ENCODE results near the gene VGLL1.

VGLL1 gene, protein sequence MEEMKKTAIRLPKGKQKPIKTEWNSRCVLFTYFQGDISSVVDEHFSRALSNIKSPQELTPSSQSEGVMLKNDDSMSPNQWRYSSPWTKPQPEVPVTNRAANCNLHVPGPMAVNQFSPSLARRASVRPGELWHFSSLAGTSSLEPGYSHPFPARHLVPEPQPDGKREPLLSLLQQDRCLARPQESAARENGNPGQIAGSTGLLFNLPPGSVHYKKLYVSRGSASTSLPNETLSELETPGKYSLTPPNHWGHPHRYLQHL

GRCh38 chrX:136531951-136532350 is at the start of gene VGLL1:
VGLL1 (plus strand) TSS chrX:136532215; CDS start chrX:136536021, 3,806 bp downstream.
- DNase-seq, result no peak

GRCh38 chrX:136487647-136488046 is 44.4 kb upstream of the VGLL1 start, which contains the start of gene BRS3:
BRS3 (plus strand) TSS chrX:136487947; CDS start chrX:136488115, 168 bp downstream.
- DNase-seq, result no peak

DNA sequence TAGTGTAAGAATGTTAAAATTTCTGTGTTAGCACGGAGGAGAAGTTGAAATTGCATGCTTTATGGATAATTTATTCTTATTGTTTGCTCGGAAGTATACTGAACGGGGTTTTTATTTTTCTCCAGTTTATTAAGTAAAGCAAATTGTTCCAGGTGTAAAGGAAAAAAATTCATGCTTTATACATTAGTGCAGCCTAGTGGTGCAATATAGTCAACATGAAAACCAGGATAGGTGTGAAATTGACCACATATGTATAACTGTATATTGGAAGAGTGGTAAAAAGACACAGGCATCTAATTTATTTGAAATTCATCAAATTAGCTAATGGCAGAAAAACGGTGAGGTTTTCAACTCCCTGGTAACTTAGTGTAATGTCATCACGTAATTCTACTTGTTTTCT is 43.3 kb upstream of the VGLL1 start:
- DNase-seq, result no peak

DNA sequence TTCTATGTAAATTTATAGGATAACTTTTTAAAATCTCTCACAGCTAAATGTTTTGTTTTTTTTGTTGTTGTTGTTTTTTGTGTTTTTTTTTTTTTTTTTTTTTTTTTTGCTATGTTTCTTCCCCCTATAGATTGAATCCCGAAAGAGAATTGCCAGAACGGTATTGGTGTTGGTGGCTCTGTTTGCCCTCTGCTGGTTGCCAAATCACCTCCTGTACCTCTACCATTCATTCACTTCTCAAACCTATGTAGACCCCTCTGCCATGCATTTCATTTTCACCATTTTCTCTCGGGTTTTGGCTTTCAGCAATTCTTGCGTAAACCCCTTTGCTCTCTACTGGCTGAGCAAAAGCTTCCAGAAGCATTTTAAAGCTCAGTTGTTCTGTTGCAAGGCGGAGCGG is 40.2 kb upstream of the VGLL1 start:
- no peak for DNase-seq

DNA sequence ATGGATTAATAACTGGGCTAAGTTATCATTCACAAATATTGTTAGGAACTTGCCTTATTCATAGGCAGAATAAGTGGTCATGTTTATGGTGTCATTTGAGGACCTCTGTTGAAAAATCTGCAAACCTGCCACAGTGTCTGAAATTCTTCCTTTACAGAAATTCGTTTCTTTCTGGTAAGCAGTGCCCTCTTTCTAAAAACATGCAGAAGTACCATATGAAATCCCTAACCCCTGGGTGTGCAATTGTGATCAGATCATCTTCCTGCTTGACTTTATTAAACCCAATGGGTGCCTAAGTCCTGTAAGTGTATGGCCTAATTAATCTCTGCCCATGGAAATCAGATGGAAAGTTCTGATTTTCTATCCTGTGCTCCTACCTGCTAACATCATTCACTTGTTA is 39.0 kb upstream of the VGLL1 start:
- DNase-seq, result peak; percentile 26

DNA sequence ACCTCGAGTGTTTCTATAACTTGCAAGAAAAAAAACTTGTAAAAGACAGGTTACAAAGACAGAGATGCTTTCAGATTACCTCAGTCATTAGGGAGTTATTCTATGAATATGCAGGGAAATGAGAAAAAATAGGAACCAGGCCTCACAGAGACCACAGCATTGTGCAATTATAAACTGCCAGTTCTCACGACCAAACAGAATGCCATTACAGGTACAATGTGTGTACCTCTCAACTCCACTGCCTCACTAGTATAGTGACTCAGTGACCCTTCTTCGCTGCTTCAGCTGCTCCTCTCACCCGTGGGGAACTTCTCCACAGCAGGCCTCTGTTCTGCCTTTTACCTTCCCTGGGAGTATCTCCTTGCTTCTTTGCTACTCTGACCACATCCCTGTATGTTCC is 37.0 kb upstream of the VGLL1 start:
- no peak for DNase-seq

GRCh38 chrX:136496186-136496763 is 35.7 kb upstream of the VGLL1 start:
- no peak for DNase-seq

- DNase-seq, result peak; percentile 63
Measured at GRCh38 chrX:136496764-136497555, 35.1 kb upstream of the VGLL1 start.

- no peak for DNase-seq
Measured at GRCh38 chrX:136497556-136498052, 34.4 kb upstream of the VGLL1 start, which contains the start of gene HTATSF1. HTATSF1 (plus strand) TSS chrX:136497592; CDS start chrX:136497685, 93 bp downstream.

DNA sequence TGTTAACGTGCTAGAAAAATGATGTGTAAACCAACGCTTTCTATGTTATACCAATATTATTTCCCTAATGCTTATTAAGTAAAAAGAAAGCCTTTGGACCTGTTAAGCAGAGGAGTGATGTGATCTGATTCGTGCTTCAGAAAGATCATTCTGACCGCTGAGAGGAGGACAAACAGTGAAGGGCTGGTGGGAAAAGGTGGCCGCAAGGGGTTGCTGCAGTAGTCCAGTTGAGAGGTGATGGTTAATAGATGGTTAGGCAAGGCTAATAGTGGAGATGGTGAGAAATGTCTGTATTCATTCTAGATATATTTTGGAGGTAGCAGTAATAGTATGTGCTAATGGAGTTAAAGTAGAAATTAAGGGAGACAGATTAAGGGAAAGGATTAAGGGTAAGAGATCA is 12.9 kb upstream of the VGLL1 start:
- no peak for DNase-seq

DNA sequence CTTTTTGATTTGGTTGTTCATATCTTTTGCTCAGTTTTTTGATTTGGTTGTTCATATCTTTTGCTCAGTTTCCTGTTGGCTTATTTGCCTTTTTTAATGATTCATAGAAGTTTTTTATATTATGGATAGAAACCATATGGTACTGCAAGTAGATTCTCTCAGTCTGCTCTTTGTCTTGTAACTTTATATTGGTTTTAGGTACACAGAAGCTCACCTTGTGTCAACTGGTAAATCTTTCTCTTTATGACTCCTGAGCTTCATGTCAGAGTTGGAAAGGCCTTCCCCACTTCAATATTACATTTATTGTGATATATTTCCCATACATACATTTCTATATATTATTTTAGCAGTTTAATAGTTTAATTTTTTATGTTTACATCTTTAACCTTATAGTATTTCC is 8.2 kb upstream of the VGLL1 start:
- no peak for DNase-seq

GRCh38 chrX:136525738-136526606 is 6.0 kb upstream of the VGLL1 start:
- no peak for DNase-seq

GRCh38 chrX:136528645-136529315 is 3.2 kb upstream of the VGLL1 start:
- peak; percentile 58 for DNase-seq

DNA sequence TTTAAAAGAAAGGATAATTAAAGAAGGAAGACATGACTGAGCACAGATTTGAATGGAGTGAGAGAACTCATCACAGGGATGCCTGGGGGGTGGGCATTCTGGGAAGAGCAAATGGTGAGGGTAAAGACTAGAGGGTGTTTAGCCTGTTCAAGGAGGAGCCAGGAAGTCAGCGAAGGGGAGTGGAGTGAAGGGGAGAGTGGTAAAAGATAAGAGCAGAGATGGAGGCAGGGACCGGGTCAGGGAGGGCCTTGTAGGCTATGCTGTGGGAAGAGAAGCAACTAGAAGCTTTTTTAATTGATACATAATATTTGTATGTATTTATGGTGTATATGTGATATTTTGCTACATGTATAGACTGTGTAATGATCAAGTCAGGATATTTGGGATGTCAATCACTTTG is 2.2 kb upstream of the VGLL1 start:
- DNase-seq, result no peak

DNA sequence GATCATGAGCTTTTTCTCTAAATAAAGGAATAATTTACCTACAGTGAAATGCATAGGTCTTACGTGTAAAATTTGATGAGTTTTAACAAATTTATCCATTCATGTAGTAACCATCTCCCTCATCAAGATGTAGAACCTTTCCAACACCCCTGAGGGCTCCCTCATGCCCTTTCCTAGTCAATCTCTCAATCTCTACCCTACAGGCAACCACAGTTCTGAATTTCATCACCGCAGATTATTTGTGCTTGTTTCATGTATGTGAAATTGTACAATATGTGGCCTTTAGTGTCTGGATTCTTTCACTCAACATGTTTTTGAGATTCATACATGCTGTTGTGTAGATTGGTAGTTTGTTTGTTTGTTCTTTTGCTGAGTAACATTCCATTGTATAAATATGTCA is 2.1 kb downstream of the VGLL1 start:
- DNase-seq, result no peak

GRCh38 chrX:136538811-136539210 is 6.8 kb downstream of the VGLL1 start:
- no peak for DNase-seq

DNA sequence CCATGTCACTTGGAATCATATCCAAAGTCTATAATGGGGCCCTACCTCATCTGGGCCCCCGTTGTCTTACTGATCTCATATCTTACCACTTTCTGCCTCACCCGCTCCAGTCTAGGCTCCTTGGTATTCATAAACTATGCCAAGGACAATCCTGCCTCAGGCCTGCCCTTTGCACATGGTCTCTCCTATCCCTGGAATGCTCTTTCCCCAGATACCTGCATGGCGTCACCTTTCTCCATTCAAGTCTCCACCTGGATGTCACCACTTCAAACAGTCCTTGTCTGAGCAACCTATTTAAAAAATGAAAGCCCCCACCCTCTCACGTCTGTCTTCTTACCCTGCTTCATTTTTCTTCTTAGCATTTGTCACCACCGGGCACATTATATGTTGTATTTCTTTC is 8.2 kb downstream of the VGLL1 start:
- no peak for DNase-seq

DNA sequence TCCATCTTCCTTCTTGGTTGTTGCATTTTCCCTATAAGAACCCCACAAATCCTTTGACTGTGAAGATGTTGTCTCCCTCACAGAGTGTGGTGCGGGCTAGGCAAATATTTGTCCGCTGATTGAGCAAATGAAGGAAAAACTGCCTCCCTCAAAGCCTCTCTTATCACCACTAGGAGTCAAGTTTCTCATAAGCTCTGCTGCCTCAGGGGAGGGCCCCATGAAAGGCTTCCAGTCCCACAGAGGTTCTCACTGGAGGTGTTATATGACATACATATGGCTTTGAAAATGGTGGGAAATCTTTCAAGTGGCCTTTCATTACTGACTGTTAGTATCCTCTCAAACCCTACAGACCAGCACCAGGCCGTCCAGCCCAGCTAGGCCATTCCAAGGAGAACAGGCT is 9.3 kb downstream of the VGLL1 start:
- DNase-seq, result peak; percentile 48

DNA sequence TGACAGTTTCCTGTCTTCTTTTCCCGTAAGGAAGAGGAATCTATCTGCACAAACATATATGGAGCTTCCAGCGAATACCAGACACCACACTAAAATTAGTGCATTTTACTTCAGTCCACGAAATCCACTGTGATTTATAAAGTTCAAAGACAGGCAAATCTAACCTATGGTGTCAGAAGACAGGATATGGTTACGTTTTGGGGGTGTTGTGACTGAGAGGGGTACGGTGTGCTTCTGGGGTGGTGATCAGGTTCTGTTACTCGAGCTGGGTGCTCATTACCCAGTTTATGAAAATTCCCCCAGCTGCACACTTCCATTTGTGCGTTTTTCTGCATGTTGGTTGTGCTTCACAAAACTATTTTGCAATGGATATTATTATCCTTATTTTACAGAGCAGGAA is 10.3 kb downstream of the VGLL1 start:
- no peak for DNase-seq

DNA sequence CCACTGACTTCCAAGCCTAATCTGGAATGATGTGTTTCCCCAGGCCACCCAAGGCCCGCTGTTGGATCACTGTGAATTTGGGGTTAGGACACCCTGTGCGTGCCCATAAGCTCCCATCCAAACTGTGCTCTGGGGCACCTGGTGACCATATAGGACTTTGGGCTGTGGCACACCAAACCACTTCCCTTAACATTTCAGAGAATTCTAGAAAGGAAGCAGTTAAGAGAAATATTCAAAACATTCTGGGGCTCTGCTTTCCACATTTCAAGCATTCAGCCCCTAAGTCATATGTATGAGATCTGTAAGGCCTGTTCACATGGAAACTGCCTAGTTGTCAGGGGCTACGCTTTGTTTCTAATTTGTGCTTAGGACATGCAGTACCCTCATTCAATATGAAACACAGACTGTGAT is 14.4 kb downstream of the VGLL1 start:
- DNase-seq, result no peak

GRCh38 chrX:136549226-136549625 is 17.2 kb downstream of the VGLL1 start:
- DNase-seq, result no peak

GRCh38 chrX:136551410-136551809 is 19.4 kb downstream of the VGLL1 start:
- no peak for DNase-seq

All from NCI-H1436 treated with DMSO at 0.1 percent for 48 hours (cell line).